NCI-H2029 (cell line): ENCODE measurements around the gene SEMA5A.

ENCODE experiments used
- DNase-seq: peaks from one replicate; lab custom pipeline; 2025; lab: John Stamatoyannopoulos, UW

SEMA5A gene, protein sequence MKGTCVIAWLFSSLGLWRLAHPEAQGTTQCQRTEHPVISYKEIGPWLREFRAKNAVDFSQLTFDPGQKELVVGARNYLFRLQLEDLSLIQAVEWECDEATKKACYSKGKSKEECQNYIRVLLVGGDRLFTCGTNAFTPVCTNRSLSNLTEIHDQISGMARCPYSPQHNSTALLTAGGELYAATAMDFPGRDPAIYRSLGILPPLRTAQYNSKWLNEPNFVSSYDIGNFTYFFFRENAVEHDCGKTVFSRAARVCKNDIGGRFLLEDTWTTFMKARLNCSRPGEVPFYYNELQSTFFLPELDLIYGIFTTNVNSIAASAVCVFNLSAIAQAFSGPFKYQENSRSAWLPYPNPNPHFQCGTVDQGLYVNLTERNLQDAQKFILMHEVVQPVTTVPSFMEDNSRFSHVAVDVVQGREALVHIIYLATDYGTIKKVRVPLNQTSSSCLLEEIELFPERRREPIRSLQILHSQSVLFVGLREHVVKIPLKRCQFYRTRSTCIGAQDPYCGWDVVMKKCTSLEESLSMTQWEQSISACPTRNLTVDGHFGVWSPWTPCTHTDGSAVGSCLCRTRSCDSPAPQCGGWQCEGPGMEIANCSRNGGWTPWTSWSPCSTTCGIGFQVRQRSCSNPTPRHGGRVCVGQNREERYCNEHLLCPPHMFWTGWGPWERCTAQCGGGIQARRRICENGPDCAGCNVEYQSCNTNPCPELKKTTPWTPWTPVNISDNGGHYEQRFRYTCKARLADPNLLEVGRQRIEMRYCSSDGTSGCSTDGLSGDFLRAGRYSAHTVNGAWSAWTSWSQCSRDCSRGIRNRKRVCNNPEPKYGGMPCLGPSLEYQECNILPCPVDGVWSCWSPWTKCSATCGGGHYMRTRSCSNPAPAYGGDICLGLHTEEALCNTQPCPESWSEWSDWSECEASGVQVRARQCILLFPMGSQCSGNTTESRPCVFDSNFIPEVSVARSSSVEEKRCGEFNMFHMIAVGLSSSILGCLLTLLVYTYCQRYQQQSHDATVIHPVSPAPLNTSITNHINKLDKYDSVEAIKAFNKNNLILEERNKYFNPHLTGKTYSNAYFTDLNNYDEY

DNA sequence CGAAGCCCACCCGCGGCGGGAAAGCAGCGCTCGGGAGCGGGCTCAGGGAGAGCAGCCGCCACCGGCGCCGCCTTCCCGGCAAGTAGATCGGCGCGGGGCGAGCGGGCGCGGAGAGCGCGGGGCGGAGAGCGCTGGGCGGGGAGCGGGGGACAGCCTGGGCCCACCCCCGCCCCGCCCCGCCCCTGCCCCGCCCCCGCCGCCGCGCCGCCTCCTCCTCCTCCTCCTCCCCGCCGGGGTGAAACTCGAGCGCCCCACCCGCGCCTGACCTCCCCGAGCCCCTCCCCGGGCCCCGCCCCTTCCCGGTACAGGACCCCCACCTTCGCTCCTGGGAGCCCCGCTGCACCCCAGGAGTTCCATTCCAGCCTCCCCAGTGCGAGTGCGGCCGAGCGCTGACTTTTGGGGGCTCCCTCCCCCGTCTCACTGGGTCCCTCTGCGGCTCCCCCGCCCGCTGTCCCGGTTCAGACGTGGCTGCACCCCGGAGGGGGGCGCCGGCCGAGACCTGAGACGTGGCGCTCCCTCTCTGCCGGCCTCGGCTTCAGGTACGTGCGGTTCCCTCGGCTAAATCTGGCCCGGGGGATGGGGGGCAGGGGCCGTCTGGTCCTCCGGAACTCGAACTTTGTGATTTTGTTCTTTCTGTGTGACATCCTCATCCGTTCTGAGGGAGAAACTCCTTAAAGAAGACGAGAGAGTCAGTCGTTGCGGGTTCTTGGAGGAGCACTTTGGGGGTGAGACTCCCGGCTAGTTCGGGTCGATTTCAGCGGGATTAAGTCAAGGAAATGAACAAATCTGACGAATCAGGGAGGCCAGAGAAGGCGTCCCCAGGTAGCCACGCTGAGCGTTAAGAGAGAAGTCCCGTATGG is at the start of gene SEMA5A:
SEMA5A (minus strand) TSS at position 84 of the 860 bp plus-strand sequence. CDS start 166,129 bp downstream, outside the sequence.
- no peak for DNase-seq

DNA sequence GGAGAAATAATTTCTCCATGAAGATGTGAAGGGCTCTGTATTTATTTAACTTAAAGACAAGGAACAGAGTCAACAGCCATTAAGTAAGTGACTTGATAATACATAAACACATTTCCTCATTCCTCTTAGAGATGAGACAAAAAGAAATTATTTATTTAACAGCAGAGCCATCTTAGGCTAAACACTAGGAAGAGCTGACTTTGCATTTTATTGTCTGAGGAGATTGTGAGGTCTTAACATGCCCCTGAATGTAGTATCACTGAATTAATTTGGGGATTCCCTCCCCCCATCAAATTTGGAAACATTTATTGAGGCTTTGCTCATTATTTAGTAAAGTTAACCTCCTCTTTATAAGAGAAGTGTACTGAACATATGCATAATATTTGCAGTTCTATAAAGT is 49.0 kb upstream of the SEMA5A start:
- no peak for DNase-seq

DNA sequence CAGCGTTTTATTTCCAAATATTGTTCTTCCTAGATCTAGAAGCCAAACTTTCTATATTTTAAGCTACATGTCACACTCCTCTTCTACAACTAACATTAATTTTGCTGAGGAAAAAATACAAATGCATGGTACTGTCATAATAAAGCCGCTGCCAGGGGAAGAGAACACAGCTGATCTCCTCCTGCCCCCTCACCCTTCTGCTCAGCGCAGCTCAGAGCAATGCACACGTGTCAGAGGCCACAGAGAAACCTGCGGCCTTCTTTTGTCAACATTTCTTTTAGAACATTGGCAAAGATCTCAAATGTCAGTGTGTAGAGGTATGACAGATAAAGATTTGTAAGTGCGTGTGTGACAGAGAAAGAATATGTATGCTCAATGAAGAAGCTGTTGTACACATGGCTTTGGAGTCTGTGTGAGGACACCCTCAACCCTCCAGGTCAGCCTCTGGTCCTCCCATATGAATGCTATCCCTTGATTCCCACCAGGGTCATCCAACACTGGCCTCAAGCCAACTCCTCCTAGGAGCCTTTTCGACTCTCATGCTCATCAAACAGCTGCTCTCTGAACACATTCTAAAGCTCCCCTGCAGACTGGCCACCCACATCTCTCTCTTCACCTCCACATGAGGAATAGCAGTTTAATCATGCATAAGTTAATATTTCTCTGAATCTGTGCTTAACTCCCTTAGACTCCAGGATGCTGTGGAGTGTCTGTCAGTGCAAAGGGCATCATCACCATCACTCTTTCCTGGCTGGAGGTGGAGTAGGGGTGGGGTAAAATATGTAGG is 43.4 kb upstream of the SEMA5A start:
- DNase-seq: no peak

DNA sequence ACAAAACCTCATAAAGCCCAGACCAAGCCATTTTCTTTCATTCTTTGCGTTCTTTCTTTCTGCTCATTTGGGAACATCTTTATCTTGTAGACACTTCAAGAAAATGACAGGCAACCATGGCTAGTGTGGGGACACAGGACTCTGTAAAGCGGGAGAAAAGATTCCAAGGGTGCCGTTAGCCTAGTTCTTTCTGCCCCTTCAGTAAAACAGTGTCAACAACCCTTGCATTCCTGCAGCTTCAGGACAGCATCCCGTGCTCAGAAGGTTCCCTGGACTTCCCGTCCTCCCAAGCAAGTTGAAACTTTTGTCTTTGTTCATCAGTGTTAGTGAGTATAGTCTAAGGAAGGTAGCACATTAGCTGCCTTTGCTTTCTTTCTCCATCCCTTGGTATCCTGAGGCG is 42.4 kb upstream of the SEMA5A start:
- DNase-seq: no peak

DNA sequence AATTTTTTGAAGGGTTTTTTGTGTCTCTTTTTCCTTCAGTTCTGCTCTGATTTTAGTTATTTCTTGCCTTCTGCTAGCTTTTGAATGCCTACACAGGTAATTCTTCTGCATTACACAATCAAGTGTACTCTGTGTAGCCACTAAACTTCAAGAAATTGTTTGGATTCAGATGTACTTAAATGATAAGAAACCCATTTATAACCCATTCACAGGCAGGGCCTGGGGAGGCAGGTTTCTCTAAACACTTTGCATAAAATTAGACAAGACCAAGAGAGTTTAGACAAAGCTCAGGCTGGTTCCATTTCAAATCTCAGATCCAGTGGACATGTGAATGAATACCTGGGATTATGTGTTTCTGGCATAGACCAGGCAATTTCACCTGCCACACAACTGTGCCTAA is 41.3 kb upstream of the SEMA5A start:
- no peak for DNase-seq

DNA sequence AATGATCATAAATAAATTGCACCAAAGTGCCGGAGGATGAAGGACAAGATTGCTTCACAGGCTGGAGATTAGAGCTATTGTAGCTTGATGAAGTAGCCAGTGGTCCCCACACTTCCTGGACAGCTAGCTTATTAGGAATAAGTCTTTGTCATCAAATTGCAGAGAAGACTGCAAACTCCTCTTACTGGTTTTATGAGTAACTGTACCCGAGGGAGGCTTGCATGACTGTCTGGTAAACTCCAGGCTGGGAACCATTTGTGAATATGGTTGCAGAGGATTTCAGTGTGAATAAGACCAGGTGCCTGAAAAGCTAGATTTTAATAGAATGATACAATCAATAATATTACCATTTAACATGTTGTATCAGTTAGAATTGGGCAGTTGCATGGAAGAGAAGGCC is 36.5 kb upstream of the SEMA5A start:
- no peak for DNase-seq

DNA sequence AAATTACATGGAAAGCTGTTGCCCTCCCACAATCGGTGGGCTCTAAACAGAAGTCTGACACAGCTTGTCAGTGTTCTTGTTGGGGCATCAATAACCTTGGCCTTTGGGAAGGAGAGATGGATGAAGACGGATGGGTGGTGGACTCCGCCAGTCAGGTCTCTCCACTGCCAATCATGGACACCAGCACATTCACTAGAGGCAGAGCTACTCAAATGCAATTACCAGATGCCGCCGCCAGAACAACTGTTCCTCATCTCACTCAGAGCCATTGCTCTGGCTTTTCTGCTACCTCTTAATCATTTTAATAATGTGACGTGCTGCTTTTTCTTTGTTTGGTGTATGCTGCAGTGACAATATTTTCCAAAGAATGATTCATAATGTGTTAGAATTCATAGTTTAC is 27.9 kb upstream of the SEMA5A start:
- DNase-seq: no peak

DNA sequence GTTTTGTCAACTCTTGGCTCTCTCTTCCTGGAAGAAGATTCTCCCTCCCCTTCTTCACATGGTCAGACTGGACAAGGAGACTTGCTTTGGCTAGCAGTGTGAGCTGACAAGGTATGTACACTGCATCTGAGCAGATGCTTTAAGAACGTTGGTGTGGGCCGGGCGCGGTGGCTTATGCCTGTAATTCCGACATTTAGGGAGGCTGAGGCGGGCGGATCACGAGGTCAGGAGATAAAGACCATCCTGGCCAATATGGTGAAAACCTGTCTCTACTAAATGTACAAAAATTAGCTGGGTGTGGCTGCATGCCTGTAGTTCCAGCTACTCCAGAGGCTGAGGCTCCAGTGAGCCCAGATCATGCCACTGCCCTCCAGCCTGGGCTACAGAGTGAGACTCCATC is 26.4 kb upstream of the SEMA5A start:
- no peak for DNase-seq

DNA sequence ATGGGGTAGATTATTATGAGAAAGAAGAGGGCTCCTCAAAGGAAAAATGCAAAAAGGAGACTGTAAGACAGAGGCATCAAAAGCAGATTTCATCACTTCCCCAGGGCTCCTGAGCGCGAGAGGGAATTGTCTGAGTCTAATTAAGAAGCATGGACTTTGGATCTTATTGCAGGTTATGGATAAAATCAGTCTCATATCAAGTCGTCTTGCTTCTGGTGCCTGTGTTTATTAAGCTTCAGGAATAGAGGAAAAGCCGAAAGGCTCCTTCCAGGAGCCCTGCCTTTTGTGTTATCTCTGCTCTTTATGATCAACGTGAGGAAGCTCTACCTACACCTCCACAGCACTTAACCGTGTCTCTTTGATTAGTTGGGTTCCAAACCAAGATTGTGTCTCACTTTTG is 25.0 kb upstream of the SEMA5A start:
- DNase-seq: no peak

DNA sequence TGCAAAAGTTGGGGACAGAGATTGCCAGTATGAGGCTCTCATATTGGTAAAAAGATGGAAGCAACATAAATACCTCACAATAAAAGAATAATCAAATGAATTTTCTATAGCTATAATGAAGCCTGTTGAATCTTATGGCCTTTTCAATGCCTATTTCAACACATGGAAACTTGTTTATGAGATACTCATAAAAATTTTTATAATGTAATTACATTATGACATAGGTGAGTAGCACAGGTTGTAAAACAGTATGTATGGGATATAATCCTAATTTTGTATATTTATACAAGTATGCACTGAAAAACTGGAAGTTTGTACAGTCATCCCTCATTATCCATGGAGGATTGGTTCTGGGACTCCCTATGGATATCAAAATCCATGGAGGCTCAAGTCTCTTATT is 21.2 kb upstream of the SEMA5A start:
- DNase-seq: no peak

DNA sequence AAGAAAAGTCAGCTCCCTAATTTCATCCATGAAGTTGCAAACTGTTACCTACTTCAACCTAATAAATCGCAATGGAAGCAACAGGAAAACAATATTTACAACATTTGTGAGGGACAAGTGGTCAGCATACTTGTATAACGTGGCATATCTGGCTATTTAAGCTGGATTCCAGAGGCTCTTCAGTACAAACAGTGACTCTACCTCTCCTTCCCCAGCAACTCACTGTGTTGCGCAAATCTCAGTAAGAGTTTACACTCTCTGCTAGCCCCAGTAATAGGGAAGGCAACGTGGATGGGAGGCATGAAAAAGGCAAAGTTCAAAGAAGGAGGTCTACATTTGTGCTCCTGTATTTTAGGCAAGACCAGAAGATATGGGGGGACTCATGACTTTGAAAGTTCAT is 18.9 kb upstream of the SEMA5A start:
- no peak for DNase-seq

DNA sequence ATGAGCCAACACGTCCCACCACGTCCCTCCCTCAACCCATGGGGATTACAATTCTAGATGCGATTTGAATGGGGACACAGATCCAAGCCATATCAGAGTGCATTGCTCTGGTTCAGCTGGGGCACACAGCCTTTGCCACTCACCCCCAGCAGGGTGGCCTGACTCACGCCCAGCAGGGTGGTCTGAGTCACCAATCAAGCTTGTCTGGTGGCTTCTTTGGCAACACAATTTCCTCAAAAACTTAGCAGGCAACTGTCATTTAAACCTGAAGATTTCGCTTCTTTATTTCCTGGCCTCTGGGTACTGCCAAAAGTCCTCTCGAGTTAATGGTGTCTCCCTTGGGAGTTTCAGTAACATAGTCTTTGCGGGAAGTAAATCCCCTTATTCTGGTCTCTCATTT is 16.3 kb upstream of the SEMA5A start:
- DNase-seq: no peak

DNA sequence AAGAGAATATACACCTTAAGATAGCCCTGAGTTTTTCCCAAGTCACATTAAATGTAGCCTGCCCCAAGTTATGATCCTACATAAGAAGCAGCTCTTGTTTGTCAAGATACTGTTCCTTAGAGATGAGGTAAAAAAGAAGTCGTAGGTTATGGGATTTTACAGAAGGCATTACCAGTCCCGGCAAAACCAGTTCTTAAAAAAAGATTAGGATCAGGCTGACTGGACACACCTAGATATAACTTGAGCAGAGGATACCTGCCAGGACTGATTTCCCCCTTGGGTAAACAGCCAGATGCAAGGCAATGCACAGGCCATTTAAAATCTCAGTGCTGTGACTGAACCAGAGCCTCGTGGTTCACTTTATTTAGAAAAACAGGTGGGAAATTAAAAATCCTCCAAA is 14.1 kb upstream of the SEMA5A start:
- DNase-seq: no peak

DNA sequence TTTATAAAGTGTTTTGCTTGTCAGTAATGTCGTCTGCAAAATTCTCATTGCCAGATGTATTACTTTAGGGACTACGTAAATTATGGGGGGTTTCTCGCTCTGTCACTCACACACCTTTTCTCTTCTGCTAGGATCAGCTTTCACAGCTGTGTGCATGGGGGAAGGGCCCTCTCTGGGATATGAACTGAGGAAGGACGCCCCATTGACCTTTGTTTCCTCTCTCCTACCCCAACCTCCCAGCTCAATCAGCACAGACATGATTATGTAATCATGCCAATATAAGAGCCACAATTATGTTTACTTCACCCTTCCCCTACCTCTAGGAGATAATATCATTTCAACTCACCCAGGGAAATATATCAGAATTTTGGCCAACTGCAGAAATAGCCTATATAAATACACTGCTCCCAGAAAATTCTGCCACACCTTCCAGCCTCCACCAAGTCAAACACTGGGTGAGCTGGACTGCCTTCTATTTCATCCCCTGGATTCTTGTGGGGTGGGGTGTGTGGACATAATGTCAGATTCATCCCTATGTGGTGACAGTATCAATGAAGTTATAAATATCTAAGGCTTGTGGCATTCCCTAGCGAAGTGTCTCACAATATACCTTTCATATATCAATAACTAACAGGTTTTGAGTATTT is 12.6 kb upstream of the SEMA5A start:
- DNase-seq: no peak

DNA sequence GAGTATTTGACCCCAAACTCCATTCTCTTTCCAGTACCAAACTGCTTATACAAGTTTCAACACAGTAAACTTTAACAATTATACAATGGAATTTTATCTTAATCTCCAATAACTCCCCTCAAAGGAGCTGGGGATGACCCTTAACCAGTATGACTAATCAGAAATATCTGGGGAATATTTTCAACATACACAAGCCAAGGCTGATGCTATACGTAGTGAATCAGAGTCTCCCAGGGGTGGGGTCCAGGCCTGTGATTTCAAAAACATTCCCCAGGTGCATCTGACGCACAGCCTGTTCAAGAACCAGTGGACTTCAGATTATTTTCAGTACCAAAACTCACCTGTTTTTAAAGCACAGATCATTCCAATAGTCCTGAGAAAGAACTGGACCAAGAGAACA is 11.8 kb upstream of the SEMA5A start:
- DNase-seq: no peak

DNA sequence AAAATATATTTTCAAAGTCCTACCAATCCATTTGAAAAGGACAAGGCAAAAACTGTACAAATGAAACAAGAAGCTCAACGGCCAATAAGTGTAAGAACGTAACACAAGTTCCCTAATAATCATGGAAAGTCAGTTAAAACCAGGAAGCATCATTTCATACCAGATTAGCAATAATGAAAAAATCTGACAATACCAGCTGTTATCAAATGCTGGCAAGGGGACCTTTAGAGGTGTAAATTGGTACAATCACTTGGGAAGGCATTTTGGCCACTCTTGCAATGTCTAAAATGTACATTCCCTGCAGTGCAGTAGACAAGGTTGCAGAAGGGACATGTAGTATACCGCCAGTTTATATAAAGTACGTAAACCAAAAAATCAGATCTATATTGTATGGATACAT is 10.1 kb upstream of the SEMA5A start:
- DNase-seq: no peak

DNA sequence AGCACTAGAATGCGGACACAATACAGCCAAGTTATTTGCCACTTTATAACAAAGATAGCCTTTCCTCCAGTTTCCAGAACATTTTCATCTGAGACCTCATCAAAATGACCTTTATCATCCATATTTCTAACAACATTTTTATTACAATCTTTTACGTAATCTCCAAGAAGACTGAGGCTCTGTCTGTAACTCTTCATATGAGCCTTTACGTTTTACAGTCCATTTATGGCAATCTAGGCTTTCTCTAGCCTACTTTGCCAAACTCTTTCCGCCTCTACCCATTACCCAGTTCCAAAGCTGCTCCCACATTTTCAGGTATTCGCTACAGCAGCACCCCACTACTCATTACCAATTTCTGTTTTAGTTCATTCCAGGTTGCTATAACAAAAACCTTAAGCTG is 8.2 kb upstream of the SEMA5A start:
- no peak for DNase-seq

DNA sequence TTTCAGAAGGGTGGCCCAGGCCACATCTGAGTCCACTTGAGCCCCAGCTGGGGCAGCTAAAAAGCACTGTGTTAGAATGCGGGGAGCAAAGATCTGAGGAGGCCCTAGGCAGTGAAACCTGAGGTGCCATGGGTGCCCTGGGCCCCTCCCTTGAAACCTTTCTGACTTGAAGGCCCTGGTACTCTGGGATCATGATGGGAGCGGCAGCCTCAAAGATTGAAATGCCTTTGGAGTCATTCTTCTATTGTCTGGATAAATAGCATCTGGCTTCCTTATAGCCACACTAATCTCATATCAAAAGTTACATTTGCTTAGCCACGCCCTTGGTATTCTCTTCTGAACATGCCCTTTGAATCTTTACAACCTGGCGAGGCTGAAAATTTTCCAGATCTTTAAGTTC is 7.7 kb upstream of the SEMA5A start:
- no peak for DNase-seq

DNA sequence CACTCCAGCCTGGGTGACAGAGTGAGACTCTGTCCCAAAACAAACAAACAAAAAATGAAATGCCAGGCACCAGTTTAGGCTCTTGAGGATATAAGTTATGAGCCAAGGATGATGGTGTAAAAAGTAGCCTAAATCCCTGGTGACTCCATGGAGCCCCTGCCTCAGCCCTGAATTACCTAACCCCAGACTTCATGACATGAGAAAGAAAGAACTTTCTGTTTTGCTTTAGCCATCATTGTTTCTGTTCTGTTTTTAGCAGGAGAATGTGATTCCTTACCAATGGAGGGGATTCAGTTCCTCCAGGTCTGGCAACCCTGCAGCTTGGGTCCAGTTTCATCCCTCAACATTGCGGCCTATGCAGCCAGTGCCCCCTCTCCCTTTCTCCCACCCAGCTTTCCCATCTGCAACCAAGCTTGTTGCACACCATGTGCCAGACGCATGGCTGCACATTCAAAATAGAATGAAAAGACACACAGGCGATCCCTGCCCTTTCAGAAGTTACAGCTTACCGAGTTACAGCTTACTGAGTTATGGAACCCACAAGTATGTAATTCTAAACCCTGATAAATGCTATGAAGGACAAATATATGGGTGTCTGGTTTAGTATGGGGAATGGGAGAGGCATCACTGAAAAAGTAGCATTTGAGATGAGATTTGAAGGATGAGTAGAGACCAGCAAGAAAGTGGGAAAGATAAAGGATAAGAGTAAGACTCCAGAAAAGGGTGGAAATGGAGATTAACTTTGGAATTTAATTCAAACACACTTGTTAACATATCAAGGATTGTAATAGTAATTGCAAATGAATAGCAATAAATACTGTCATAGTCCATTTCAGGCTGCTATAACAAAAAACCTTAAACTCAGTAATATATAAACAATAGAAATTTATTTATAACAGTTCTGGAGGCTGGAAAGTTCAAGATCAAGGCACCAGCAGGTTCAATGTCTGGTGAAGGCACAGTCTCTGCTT is 6.0 kb upstream of the SEMA5A start:
- DNase-seq: no peak
